Measurements from ENCODE around the gene MCEMP1. TPM values are rescaled to one million over a fixed set of nuclear protein-coding genes. Genes with fewer than 3 reads are reported as not detected.

MCEMP1 gene
- total RNA-seq, 4 donors from 2014 or later, result 0.41 TPM; not detected in 3

- Histone ChIP-seq H3K4me3 (peak overlapping the region in 2 of 4 donors; percentile 93 to 94), H3K27me3 (peaks cover 32% of the 10 kb centered on the region), H3K9me3 (no peaks in the 10 kb centered on the region), H3K4me1 (peaks cover 0 to 14% (median 9%) of the 10 kb centered on the region in 4 donors), H3K36me3 (no peaks in the 10 kb centered on the region), H3K27ac (peak overlapping the region in 2 of 4 donors; percentile 89 to 90)
- in situ Hi-C loops (cut with MboI; ENCODE audit: low pct_ligation_motif_present in 1 of 4, low pct_unique_long_range_greater_than_20kb in 1 of 4, low sequenced_read_pairs in 3 of 4) (loop anchor here in 1 of 4 donors (10.0 kb wide), 1 partner anchor 115 kb away; no protein-coding TSS in a partner anchor), intact Hi-C loops (cut with DNase I; ENCODE audit: low total_unique reads) (loop anchor here (1.0 to 10.0 kb wide), 2 partner anchors 29 to 585 kb away; no protein-coding TSS in a partner anchor)
- TF ChIP-seq CTCF (IDR thresholded peaks at IDR 0.05), result peak in 1 of 5 experiments; percentile 51
- TF ChIP-seq EP300 (IDR thresholded peaks at IDR 0.05; ENCODE audit: low read depth), result no peak
- WGBS, 2 donors (ENCODE audit: low coverage in 1 of 2), result 35 to 85% methylated on average over 4 to 22 of the region's 22 CpGs
- DNase-seq, result no peak
Observed at GRCh38 chr19:7679771-7680605, 3.1 kb downstream of the MCEMP1 start.

DNA sequence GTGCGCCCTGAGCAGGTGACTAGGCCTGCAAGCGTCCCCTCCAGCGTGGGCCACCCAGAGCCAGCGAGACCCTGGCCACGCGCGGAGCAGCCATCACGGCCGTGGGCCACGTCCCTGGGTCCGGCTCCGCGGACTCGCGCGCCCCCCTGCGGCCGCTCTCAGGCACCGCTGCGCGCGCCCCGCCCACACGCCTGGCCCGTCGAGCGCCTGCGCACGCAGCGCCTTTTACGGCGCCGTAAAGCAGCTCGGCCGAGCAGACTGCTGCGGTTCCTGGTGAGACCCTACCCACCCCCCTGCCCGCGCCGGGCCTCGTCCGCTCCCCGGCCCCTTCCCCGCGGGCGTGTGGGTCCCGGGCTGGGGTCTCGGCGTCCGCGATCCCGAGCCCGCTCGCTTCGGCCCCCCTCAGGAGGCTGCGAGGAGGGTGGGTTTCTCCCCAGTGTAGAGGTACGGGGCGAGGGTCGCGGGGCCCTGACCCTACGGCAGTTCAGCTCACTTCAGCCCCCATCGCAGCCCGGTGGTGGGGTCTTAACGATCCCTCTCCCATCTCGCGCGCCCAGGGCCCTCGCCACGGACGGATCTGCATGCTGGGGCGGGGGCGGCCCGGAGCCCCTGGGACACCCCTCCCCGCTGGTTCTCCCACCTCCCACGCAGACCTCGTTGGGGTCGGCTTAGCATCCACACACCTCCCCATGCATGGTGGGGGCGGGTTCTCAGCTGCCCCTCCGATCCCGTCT lies 3.9 kb downstream of the MCEMP1 start, which contains the start of gene TRAPPC5:
TRAPPC5 (plus strand) TSS at position 228 of the 734 bp plus-strand sequence. CDS start 1,421 bp downstream, outside the sequence.
- H3K27me3 ChIP-seq, result peaks cover 24% of the 10 kb centered on the region
- 1% methylated on average over 24 of the region's 79 CpGs; no CpG with 5 or more reads in 1 of the 2 donors for WGBS, 2 donors (ENCODE audit: low coverage in 1 of 2)
- peak within 1 kb of the TSS; percentile 84 to 90 (median 89) for H3K27ac ChIP-seq
- peak within 1 kb of the TSS; percentile 76 to 98 (median 94) for H3K4me3 ChIP-seq
- peak; percentile 89 for DNase-seq
- no peaks in the 10 kb centered on the region for H3K36me3 ChIP-seq
- in situ Hi-C loops (cut with MboI; ENCODE audit: low pct_ligation_motif_present in 1 of 4, low pct_unique_long_range_greater_than_20kb in 1 of 4, low sequenced_read_pairs in 3 of 4) (loop anchor here in 1 of 4 donors (10.0 kb wide), 1 partner anchor 116 kb away; no protein-coding TSS in a partner anchor), intact Hi-C loops (cut with DNase I; ENCODE audit: low total_unique reads) (loop anchor here (10.0 kb wide), 1 partner anchor 586 kb away; no protein-coding TSS in a partner anchor)
- H3K4me1 ChIP-seq, result peaks cover 0 to 14% (median 9%) of the 10 kb centered on the region in 4 donors
- no peaks in the 10 kb centered on the region for H3K9me3 ChIP-seq
- TF ChIP-seq CTCF (IDR thresholded peaks at IDR 0.05), result peak in 4 of 5 experiments; percentile 83 to 98 (median 90)
- TF ChIP-seq POLR2A (IDR thresholded peaks at IDR 0.05), result peak; percentile 32
- peak; percentile 27 to 66 (median 49) for TF ChIP-seq POLR2AphosphoS5 (IDR thresholded peaks at IDR 0.05)
- TF ChIP-seq EP300 (IDR thresholded peaks at IDR 0.05; ENCODE audit: low read depth), result no peak

DNA sequence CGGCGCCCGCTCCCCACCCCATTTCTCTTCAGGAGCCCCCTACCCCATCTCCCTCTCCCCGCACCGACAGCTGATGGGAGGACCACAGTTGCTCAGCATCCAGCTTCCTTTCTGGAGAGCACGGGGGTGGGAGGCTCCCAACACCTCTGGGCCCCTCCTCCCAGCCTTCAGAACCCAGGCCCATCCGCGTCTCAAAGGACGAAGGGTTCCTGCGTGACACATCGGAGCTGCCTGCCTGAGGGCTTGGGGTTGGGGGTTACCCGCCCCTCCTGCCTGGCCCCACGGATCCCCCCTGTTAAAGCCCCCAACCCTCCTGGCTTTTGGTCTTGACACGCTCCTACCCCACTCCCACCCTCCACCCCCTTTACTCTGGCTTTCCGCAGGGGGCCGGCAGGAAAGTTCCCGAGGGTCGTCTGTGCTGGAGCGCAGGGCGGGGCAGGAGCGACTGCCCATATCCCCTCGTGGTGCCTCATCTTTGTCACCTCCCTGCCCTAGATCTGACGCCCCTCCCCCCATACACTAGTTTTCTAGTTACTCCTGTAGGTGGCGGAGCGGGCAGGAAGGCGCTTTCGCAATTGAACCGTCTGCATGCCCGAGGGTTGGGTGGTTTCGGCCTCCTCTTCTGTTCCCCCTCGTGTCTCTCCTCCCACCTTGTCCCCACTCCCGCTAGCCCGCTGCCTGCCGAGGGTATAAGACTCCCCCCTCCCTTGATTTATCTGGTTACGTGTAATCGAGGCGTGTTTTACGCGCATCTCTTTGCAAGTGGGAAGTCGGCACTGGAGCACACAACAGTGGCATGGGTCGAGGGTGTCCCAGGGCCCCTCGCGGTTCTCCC lies 4.7 kb downstream of the MCEMP1 start:
- H3K9me3 ChIP-seq, result no peaks in the 10 kb centered on the region
- no peaks in the 10 kb centered on the region for H3K36me3 ChIP-seq
- intact Hi-C loops (cut with DNase I; ENCODE audit: low total_unique reads) (loop anchor here (10.0 kb wide), 1 partner anchor 587 kb away; no protein-coding TSS in a partner anchor), in situ Hi-C loops (cut with MboI; ENCODE audit: low pct_ligation_motif_present in 1 of 4, low pct_unique_long_range_greater_than_20kb in 1 of 4, low sequenced_read_pairs in 3 of 4) (loop anchor here in 1 of 4 donors (10.0 kb wide), 1 partner anchor 117 kb away; no protein-coding TSS in a partner anchor)
- peak overlapping the region; percentile 76 to 98 (median 94) for H3K4me3 ChIP-seq
- H3K27me3 ChIP-seq, result peaks cover 16% of the 10 kb centered on the region
- H3K4me1 ChIP-seq, result peaks cover 0 to 14% (median 9%) of the 10 kb centered on the region in 4 donors
- peak overlapping the region; percentile 84 to 90 (median 89) for H3K27ac ChIP-seq
- TF ChIP-seq POLR2A (IDR thresholded peaks at IDR 0.05) (no peak), POLR2AphosphoS5 (IDR thresholded peaks at IDR 0.05) (no peak), CTCF (IDR thresholded peaks at IDR 0.05) (peak; percentile 34 to 77 (median 56))
- 14 to 44% methylated on average over 5 to 42 of the region's 43 CpGs for WGBS, 2 donors (ENCODE audit: low coverage in 1 of 2)
- peak; percentile 82 for DNase-seq

Measured in transverse colon (tissue), 4 donors.